ENCODE results near the gene GPER1. TPM values are rescaled to one million over a fixed set of nuclear protein-coding genes. Genes with fewer than 3 reads are reported as not detected.

The GPER1 gene
- total and polyA plus RNA-seq, 4 donors = 3.7 to 7.7 (median 6.3) TPM

DNA sequence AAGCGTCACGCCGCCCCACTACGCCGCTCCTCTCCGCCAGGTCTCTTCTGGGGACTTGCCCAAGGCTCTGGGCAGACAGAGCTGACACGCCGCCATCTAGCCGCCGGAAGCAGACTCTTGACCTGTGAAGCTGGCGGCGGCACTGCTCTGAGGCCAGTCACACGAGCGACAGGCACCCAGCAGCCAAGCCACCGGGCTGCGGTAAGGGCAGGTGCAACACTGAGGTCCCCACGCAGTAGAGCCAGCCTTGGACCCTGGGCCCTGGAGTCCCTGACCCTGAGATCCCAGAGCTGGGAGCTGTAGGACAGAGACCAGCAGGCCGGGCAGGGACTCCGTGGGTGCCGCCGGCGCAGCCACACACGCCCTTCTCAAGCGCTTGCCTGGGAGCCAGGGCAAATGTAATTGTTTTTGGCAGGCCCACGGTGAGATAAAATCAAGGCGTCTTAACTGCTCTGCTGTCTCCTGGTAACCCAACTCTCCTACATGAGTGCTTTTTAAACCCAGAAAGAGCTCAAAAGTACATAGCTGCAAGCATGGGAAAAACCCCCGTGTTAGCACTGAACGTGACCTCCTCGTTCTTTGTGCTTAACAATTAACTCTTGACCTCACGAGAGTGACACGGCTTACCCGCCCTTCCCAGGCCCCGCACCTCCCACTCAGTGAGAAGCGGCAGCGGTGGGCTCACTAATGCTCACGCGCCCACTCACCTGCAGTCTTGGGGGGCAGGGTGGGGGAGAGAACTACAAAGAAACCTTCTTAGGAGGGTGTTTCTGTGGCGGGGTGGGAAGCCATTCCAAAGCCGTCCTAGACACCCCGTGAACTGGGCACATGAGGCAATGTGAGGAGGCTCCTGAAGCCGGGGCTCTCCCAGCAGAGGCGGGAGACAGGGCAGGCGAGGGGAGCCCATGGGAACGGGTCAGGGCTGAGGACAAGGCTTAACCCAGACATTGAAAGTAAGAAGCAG is 8.5 kb downstream of the GPER1 start:
- TF ChIP-seq, protein P1, sequence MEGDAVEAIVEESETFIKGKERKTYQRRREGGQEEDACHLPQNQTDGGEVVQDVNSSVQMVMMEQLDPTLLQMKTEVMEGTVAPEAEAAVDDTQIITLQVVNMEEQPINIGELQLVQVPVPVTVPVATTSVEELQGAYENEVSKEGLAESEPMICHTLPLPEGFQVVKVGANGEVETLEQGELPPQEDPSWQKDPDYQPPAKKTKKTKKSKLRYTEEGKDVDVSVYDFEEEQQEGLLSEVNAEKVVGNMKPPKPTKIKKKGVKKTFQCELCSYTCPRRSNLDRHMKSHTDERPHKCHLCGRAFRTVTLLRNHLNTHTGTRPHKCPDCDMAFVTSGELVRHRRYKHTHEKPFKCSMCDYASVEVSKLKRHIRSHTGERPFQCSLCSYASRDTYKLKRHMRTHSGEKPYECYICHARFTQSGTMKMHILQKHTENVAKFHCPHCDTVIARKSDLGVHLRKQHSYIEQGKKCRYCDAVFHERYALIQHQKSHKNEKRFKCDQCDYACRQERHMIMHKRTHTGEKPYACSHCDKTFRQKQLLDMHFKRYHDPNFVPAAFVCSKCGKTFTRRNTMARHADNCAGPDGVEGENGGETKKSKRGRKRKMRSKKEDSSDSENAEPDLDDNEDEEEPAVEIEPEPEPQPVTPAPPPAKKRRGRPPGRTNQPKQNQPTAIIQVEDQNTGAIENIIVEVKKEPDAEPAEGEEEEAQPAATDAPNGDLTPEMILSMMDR (IDR thresholded peaks at IDR 0.05; ENCODE audit: control extremely low read depth, extremely low read depth) = no peak
- Histone ChIP-seq H3K4me3 (no peak overlapping the region), H3K9ac (ENCODE audit: insufficient read depth in 1 of 2, low read length in 2 of 2) (no peak overlapping the region), H3K27me3 (ENCODE audit: control insufficient read depth in 3 of 3, insufficient read depth in 3 of 3, low read length in 2 of 3) (no peaks in the 10 kb centered on the region), H3K4me1 (ENCODE audit: control insufficient read depth in 5 of 5, insufficient read depth in 5 of 5, low read length in 5 of 5) (peaks cover 0 to 25% (median 11%) of the 10 kb centered on the region in 5 donors), H3K9me3 (ENCODE audit: control insufficient read depth in 4 of 4, insufficient read depth in 3 of 4, low read length in 3 of 4) (peaks cover 0 to 3% (median 0%) of the 10 kb centered on the region in 4 donors), H3K27ac (ENCODE audit: low read depth in 1 of 2, low read length in 1 of 2) (peak overlapping the region in 1 of 2 donors; percentile 2), H3K36me3 (ENCODE audit: control insufficient read depth in 4 of 4, insufficient read depth in 4 of 4, low read length in 4 of 4) (peaks cover 0 to 16% (median 1%) of the 10 kb centered on the region in 4 donors)
- DNase-seq (peak in 2 of 3 donors; percentile 38 to 60), ATAC-seq (ENCODE audit: insufficient read depth, low FRiP score) (peak; percentile 59)
- 67 to 79% methylated on average over 44 of the region's 44 CpGs for WGBS, 2 donors

DNA sequence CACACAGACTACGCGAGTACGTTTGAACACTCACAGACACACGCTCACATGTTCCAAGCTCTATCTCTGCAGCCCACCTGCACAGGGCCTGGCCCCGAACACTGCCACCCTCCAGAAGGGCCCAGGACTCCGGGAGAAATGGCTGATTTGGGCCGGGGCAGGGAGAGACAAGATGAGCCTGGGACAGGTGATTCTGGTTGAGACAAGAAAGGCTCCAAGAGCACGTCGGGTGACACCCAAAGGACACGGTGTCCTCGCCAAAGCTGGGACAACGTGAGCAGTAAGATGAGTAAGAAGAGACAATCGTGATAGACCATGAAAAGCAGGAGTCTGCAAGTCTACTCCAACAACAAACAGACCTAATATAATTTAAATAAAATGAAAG is 9.2 kb downstream of the GPER1 start:
- ATAC-seq (ENCODE audit: insufficient read depth, low FRiP score) (no peak), DNase-seq (no peak)
- peaks cover 0 to 3% (median 0%) of the 10 kb centered on the region in 4 donors for H3K9me3 ChIP-seq (ENCODE audit: control insufficient read depth in 4 of 4, insufficient read depth in 3 of 4, low read length in 3 of 4)
- TF ChIP-seq, protein P1 (IDR thresholded peaks at IDR 0.05; ENCODE audit: control extremely low read depth, extremely low read depth) = no peak
- H3K27me3 ChIP-seq (ENCODE audit: control insufficient read depth in 3 of 3, insufficient read depth in 3 of 3, low read length in 2 of 3) = no peaks in the 10 kb centered on the region
- WGBS, 2 donors = 89 to 97% methylated on average over 13 of the region's 13 CpGs
- no peak overlapping the region for H3K4me3 ChIP-seq
- H3K27ac ChIP-seq (ENCODE audit: low read depth in 1 of 2, low read length in 1 of 2) = no peak overlapping the region
- peaks cover 0 to 14% (median 1%) of the 10 kb centered on the region in 4 donors for H3K36me3 ChIP-seq (ENCODE audit: control insufficient read depth in 4 of 4, insufficient read depth in 4 of 4, low read length in 4 of 4)
- H3K9ac ChIP-seq (ENCODE audit: insufficient read depth in 1 of 2, low read length in 2 of 2) = no peak overlapping the region
- peaks cover 0 to 32% (median 8%) of the 10 kb centered on the region in 5 donors for H3K4me1 ChIP-seq (ENCODE audit: control insufficient read depth in 5 of 5, insufficient read depth in 5 of 5, low read length in 5 of 5)

DNA sequence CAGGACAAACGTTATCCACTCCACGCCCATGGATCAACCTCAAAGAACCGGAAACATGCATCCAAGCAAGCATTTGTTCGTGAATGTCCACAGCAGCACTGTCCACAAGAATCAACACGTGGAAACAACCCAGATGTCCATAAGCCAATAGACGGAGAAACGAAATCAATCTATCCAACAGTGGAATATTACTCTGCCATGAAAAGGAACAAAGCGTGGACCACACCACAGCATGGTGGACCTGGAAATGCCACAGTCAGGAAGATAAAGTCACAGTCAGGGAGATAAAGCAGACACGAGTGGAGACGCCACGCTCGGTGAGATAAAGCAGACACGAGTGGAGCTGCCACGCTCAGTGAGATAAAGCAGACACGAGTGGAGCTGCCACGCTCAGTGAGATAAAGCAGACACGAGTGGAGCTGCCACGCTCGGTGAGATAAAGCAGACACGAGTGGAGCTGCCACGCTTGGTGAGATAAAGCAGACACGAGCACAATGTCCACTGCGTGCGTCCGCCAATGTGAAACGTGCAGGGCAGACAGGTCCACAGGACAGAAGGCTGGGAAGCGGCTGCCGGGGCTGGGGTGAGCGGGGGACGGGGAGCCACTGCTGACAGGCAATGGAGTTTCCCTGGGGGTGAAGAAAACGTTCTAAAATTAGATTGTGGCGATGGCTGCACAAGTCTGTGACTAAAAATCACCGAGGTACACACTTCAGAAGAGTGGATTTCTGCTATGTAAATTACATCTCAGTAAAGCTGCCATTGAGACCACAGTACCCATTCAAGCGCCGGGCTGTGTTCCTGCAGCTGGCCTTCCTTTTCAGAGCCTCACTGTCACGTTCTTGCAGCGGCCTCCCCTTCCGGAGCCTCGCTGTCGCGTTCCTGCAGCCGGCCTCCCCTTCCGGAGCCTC is 10.6 kb downstream of the GPER1 start:
- peaks cover 0 to 35% (median 7%) of the 10 kb centered on the region in 5 donors for H3K4me1 ChIP-seq (ENCODE audit: control insufficient read depth in 5 of 5, insufficient read depth in 5 of 5, low read length in 5 of 5)
- TF ChIP-seq, protein P1 (IDR thresholded peaks at IDR 0.05; ENCODE audit: control extremely low read depth, extremely low read depth) = no peak
- WGBS, 2 donors = 94 to 96% methylated on average over 43 of the region's 43 CpGs
- no peak for DNase-seq
- H3K36me3 ChIP-seq (ENCODE audit: control insufficient read depth in 4 of 4, insufficient read depth in 4 of 4, low read length in 4 of 4) = peaks cover 0 to 3% (median 1%) of the 10 kb centered on the region in 4 donors
- H3K4me3 ChIP-seq = no peak overlapping the region
- no peak for ATAC-seq (ENCODE audit: insufficient read depth, low FRiP score)
- no peaks in the 10 kb centered on the region for H3K27me3 ChIP-seq (ENCODE audit: control insufficient read depth in 3 of 3, insufficient read depth in 3 of 3, low read length in 2 of 3)
- no peak overlapping the region for H3K9ac ChIP-seq (ENCODE audit: insufficient read depth in 1 of 2, low read length in 2 of 2)
- peaks cover 0 to 2% (median 0%) of the 10 kb centered on the region in 4 donors for H3K9me3 ChIP-seq (ENCODE audit: control insufficient read depth in 4 of 4, insufficient read depth in 3 of 4, low read length in 3 of 4)
- no peak overlapping the region for H3K27ac ChIP-seq (ENCODE audit: low read depth in 1 of 2, low read length in 1 of 2)

Measured in lung (tissue), 12 donors.